ENCODE data around the gene TRRAP.

Gene TRRAP

DNA sequence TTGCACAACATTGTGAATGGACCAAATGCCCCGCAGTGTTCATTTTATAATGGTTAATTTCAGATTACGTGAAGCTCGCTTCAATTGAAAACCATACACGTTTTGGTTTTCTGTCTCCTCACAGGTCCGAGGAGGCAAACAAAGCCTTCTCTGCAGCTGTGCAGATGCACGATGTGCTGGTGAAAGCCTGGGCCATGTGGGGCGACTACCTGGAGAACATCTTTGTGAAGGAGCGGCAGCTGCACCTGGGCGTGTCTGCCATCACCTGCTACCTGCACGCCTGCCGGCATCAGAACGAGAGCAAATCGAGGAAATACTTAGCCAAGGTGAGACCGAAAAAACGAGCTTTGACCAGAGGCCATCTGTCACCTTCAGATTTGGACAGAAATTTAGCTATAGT, 110.3 kb downstream of the TRRAP start:
- TF ChIP-seq, protein P1, sequence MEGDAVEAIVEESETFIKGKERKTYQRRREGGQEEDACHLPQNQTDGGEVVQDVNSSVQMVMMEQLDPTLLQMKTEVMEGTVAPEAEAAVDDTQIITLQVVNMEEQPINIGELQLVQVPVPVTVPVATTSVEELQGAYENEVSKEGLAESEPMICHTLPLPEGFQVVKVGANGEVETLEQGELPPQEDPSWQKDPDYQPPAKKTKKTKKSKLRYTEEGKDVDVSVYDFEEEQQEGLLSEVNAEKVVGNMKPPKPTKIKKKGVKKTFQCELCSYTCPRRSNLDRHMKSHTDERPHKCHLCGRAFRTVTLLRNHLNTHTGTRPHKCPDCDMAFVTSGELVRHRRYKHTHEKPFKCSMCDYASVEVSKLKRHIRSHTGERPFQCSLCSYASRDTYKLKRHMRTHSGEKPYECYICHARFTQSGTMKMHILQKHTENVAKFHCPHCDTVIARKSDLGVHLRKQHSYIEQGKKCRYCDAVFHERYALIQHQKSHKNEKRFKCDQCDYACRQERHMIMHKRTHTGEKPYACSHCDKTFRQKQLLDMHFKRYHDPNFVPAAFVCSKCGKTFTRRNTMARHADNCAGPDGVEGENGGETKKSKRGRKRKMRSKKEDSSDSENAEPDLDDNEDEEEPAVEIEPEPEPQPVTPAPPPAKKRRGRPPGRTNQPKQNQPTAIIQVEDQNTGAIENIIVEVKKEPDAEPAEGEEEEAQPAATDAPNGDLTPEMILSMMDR (IDR thresholded peaks at IDR 0.05; ENCODE audit: insufficient read depth, low read length): no peak
- TF ChIP-seq POLR2AphosphoS5 (IDR thresholded peaks at IDR 0.05; ENCODE audit: low read depth) (no peak), SPI1 (IDR thresholded peaks at IDR 0.05; ENCODE audit: borderline replicate concordance, low read depth) (no peak), GABPA (IDR thresholded peaks at IDR 0.05; ENCODE audit: low read depth) (no peak)
- TF ChIP-seq, protein P2, sequence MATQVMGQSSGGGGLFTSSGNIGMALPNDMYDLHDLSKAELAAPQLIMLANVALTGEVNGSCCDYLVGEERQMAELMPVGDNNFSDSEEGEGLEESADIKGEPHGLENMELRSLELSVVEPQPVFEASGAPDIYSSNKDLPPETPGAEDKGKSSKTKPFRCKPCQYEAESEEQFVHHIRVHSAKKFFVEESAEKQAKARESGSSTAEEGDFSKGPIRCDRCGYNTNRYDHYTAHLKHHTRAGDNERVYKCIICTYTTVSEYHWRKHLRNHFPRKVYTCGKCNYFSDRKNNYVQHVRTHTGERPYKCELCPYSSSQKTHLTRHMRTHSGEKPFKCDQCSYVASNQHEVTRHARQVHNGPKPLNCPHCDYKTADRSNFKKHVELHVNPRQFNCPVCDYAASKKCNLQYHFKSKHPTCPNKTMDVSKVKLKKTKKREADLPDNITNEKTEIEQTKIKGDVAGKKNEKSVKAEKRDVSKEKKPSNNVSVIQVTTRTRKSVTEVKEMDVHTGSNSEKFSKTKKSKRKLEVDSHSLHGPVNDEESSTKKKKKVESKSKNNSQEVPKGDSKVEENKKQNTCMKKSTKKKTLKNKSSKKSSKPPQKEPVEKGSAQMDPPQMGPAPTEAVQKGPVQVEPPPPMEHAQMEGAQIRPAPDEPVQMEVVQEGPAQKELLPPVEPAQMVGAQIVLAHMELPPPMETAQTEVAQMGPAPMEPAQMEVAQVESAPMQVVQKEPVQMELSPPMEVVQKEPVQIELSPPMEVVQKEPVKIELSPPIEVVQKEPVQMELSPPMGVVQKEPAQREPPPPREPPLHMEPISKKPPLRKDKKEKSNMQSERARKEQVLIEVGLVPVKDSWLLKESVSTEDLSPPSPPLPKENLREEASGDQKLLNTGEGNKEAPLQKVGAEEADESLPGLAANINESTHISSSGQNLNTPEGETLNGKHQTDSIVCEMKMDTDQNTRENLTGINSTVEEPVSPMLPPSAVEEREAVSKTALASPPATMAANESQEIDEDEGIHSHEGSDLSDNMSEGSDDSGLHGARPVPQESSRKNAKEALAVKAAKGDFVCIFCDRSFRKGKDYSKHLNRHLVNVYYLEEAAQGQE (IDR thresholded peaks at IDR 0.05; ENCODE audit: insufficient replicate concordance, low read depth): no peak

DNA sequence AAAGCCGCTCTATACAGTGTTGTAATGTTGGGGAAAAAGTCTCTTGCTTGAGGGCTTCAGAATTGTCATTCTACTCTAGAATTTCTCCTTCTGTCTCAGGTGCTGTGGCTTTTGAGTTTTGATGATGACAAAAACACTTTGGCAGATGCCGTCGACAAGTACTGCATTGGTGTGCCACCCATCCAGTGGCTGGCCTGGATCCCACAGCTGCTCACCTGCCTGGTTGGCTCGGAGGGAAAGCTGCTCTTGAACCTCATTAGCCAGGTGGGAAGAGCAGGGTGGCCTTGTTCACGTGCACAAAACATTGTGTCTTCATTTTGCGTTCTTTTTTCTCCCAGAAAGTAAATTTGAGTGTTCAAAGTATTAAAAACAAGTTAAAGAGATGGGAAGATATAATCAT, 112.0 kb downstream of the TRRAP start:
- Histone ChIP-seq H3K27ac (replicated peaks) (no peak overlapping the region), H3K4me3 (replicated peaks; ENCODE audit: insufficient read depth, low read length) (no peak overlapping the region), H3K27me3 (ENCODE audit: insufficient read depth, poor library complexity, severe bottlenecking) (no peaks in the 10 kb centered on the region)
- DNase-seq (ENCODE audit: low read depth in 1 of 2, low spot score in 1 of 2): no peak
- TF ChIP-seq SPI1 (IDR thresholded peaks at IDR 0.05; ENCODE audit: borderline replicate concordance, low read depth): no peak
- no peak for TF ChIP-seq POLR2AphosphoS5 (IDR thresholded peaks at IDR 0.05; ENCODE audit: low read depth)
- TF ChIP-seq, protein P2 (IDR thresholded peaks at IDR 0.05; ENCODE audit: insufficient replicate concordance, low read depth): no peak
- TF ChIP-seq, protein P1 (IDR thresholded peaks at IDR 0.05; ENCODE audit: insufficient read depth, low read length): no peak
- no peak for TF ChIP-seq GABPA (IDR thresholded peaks at IDR 0.05; ENCODE audit: low read depth)

More for the DNA sequence above, 110.3 kb downstream of the TRRAP start:
- Histone ChIP-seq H3K27ac (replicated peaks) (no peak overlapping the region), H3K27me3 (ENCODE audit: insufficient read depth, poor library complexity, severe bottlenecking) (no peaks in the 10 kb centered on the region), H3K4me3 (replicated peaks; ENCODE audit: insufficient read depth, low read length) (no peak overlapping the region)
- no peak for DNase-seq (ENCODE audit: low read depth in 1 of 2, low spot score in 1 of 2)

DNA sequence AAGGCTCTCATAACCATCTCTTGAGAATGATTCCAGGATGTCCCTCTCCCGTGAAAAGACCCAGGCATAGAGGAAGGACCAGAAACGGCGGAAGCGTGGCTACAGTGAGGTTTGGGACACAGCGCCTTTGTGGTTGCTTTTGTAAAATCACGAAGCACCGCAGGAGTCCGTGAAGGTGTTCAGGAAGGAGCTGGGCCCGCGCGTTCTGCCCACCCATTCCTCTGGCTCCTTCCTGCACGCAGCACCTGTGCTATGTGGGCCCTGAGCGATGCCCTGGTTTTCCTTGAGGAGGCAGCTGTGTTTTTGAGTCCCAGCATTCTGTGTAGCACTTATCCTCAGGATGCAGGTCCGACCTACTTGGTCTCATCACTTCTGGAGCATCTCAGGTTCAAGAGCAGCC, 112.8 kb downstream of the TRRAP start:
- Histone ChIP-seq H3K27ac (replicated peaks) (no peak overlapping the region), H3K27me3 (ENCODE audit: insufficient read depth, poor library complexity, severe bottlenecking) (no peaks in the 10 kb centered on the region), H3K4me3 (replicated peaks; ENCODE audit: insufficient read depth, low read length) (no peak overlapping the region)
- no peak for DNase-seq (ENCODE audit: low read depth in 1 of 2, low spot score in 1 of 2)
- TF ChIP-seq SPI1 (IDR thresholded peaks at IDR 0.05; ENCODE audit: borderline replicate concordance, low read depth): no peak
- no peak for TF ChIP-seq POLR2AphosphoS5 (IDR thresholded peaks at IDR 0.05; ENCODE audit: low read depth)
- TF ChIP-seq, protein P2 (IDR thresholded peaks at IDR 0.05; ENCODE audit: insufficient replicate concordance, low read depth): no peak
- TF ChIP-seq, protein P1 (IDR thresholded peaks at IDR 0.05; ENCODE audit: insufficient read depth, low read length): no peak
- TF ChIP-seq GABPA (IDR thresholded peaks at IDR 0.05; ENCODE audit: low read depth): no peak
